Activated CD8-positive, alpha-beta memory T cell treated with anti-CD3 and anti-CD28 coated beads, Interleukin-2, amount 50 U/mL, for 4 hours (primary cell): ENCODE results near the gene TNFAIP6.

Experiments
- DNase-seq: peaks from one replicate; pipeline ENCODE4 v3.0.0-alpha.2; 2020

The TNFAIP6 gene

GRCh38 chr2:151423760-151424159 lies 66.4 kb downstream of the TNFAIP6 start:
- no peak for DNase-seq
